RWPE1 (cell line): ENCODE data around the gene PAM16.

Experiments
- CTCF ChIA-PET: fragments of 350-600 bp; sonication (Branson Sonifier 250); formaldehyde crosslinking; extraction: SDS; loops from one replicate; lab custom pipeline; 2021; lab: Yijun Ruan, JAX
- POLR2A ChIA-PET: fragments of 400-600 bp; formaldehyde crosslinking; extraction: SDS; loops from one replicate; lab custom pipeline; 2020; ENCODE audit warnings: antibody characterized with exemption; ENCODE audit not compliant: low non-redundant PET; lab: Yijun Ruan, JAX
- DNase-seq: peaks from one replicate; pipeline ENCODE4 v3.0.0; 2012; ENCODE audit warnings: low spot score
- H3K27ac ChIP-seq: fragments of 450-650 bp; 2 replicates; pipeline ENCODE4 v1.5.1; 2017
- TF ChIP-seq, protein P1 (sequence below): fragments of 450-650 bp; conservative IDR thresholded peaks from 2 replicates; pipeline ENCODE4 v1.5.1; 2017; ENCODE audit warnings: low read depth, mild to moderate bottlenecking

The PAM16 gene

DNA sequence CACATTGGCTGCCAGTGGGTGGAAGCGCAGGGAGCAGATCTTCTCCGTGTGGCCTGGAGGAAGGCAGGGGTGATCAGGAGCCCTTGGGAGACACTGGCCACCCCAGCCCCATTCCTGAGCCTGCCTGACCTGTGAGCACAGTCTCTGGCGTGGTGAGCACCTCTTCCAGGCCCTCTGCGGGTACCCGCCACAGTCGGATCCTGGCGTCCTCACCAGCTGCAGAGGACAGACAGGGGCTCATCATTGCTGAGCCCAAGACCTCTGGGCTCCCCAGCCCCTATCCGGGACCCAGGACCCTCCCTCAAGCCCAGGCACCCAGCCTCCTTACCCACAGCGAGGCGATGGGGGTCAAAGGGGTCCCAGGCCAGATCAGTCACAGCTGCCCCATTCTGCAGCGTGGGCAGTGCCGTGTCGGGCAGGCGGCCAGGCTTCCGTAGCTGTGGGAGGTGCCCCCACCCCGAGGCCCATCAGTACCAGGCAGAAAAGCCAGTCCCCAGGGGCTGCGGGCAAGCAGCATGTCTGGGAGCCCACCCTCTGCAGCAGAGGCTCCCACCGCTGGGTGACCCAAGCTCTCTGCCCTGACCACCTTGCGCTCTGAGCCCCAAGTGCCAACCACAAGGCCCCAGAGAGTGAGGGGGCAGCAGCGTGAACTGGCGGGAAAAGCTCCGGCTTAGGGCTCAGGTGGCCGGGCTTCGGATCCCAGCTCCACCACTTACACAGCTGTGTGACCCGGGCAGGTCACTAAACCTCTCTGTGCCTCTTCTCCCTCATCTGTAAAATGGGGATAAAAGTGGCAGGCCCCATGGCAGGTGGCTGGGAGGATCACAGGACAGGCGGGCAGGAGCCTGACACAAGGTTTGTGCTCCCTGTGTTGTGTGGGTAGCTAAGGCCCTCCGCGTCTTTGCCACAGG, 10.2 kb upstream of the PAM16 start:
- CTCF ChIA-PET = interaction anchor here (0.7 to 5.3 kb wide), 2 partner anchors 42 to 59 kb away, joined by 5 to 74 read pairs; no protein-coding TSS in a partner anchor
- POLR2A ChIA-PET = no interaction called here
- H3K27ac ChIP-seq = peak overlapping the region; percentile 50
- TF ChIP-seq, protein P1, sequence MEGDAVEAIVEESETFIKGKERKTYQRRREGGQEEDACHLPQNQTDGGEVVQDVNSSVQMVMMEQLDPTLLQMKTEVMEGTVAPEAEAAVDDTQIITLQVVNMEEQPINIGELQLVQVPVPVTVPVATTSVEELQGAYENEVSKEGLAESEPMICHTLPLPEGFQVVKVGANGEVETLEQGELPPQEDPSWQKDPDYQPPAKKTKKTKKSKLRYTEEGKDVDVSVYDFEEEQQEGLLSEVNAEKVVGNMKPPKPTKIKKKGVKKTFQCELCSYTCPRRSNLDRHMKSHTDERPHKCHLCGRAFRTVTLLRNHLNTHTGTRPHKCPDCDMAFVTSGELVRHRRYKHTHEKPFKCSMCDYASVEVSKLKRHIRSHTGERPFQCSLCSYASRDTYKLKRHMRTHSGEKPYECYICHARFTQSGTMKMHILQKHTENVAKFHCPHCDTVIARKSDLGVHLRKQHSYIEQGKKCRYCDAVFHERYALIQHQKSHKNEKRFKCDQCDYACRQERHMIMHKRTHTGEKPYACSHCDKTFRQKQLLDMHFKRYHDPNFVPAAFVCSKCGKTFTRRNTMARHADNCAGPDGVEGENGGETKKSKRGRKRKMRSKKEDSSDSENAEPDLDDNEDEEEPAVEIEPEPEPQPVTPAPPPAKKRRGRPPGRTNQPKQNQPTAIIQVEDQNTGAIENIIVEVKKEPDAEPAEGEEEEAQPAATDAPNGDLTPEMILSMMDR = no peak
- DNase-seq = no peak

DNA sequence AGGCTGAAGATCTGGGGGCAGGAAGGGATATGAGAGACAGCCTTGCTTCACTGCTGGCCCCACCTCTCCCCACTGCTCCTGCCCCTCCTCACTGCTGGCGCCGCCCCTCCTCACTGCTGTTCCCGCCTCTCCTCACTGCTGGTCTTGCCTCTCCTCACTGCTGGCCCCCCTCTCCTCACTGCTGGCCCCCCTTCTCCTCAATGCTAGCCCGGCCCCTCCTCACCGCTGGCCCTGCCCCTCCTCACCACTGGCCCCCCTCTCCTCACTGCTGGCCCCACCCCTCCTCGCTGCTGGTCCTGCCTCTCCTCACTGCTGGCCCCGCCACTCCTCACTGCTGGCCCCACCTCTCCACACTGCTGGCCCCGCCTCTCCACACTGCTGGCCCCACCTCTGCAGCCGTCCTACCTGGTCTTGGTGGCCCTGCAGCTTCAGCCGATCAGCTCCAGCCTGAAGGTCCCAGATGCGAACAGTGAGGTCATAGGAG, 9.5 kb upstream of the PAM16 start:
- TF ChIP-seq, protein P1 = no peak
- peak overlapping the region; percentile 50; the same call in 1 of the 2 replicates for H3K27ac ChIP-seq
- ChIA-PET POLR2A (no interaction called here), CTCF (interaction anchor here (5.3 kb wide), 1 partner anchor 43 kb away, joined by 74 read pairs; no protein-coding TSS in a partner anchor)
- no peak for DNase-seq

- H3K27ac ChIP-seq = 0 out of 2 replicates have a peak overlapping the region, but pooled peaks have one; percentile 22
- CTCF ChIA-PET = interaction anchor here (0.7 to 5.3 kb wide), 7 partner anchors 9 to 43 kb away, joined by 3 to 74 read pairs (median 6); partner anchors contain the start of gene PAM16
- TF ChIP-seq, protein P1 = no peak
- no peak for DNase-seq
- POLR2A ChIA-PET = no interaction called here
Observed at GRCh38 chr16:4359914-4360313, 8.8 kb upstream of the PAM16 start.

GRCh38 chr16:4358831-4359561, 7.9 kb upstream of the PAM16 start:
- DNase-seq = peak; percentile 46
- ChIA-PET CTCF (interaction anchor here (0.5 to 5.3 kb wide), 13 partner anchors 8 to 97 kb away, joined by 3 to 74 read pairs (median 5); partner anchors contain the start of gene PAM16), POLR2A (no interaction called here)
- TF ChIP-seq, protein P1 = peak; percentile 87
- H3K27ac ChIP-seq = peak overlapping the region; percentile 22; the same call in 1 of the 2 replicates

DNA sequence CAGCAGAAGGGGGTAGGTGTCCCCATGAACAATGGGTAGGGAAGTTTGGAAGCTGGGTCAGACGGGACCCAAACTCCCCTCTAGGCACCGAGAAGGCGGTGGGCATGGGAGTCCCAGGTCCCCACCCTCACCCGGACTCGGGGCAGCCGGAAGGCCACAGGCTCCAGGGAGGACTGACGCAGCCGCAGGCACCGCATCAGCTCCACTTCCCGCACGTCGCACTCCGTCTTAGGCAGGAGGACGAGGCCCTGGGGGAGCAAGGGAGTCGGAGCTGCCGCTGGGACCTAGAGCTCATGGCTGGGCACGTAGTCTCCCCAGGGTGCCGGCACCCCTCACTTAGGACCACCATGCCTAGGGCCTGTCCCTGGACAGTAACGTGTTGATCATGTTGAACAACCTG, 7.1 kb upstream of the PAM16 start:
- H3K27ac ChIP-seq = peak overlapping the region; percentile 50
- CTCF ChIA-PET = interaction anchor here (0.7 to 5.3 kb wide), 4 partner anchors 11 to 45 kb away, joined by 3 to 74 read pairs (median 7); no protein-coding TSS in a partner anchor
- POLR2A ChIA-PET = no interaction called here
- DNase-seq = no peak
- TF ChIP-seq, protein P1 = no peak

GRCh38 chr16:4356820-4357219, 5.7 kb upstream of the PAM16 start:
- H3K27ac ChIP-seq = peak overlapping the region; percentile 50; the same call in 1 of the 2 replicates
- ChIA-PET CTCF (no interaction called here), POLR2A (no interaction called here)
- TF ChIP-seq, protein P1 = no peak
- DNase-seq = no peak
